Breast epithelium (tissue), 3 donors: ENCODE data around the gene GPT2.

Experiments
- POLR2A ChIP-seq: fragments of 450-650 bp; IDR thresholded peaks from one replicate; pipeline ENCODE4 v1.6.1; 2016; ENCODE audit warnings: antibody characterized with exemption, mild to moderate bottlenecking, moderate library complexity
- POLR2AphosphoS5 ChIP-seq, 3 donors: sonication (generic); formaldehyde crosslinking; IDR thresholded peaks; one replicate each; pipeline ENCODE4 v1.6.1; 2017; ENCODE audit warnings: antibody characterized with exemption in 3 of 3
- TF ChIP-seq, protein P1 (sequence below), 3 donors: fragments of 450-650 bp; IDR thresholded peaks; one replicate each; pipeline ENCODE4 v1.5.1; 2016 to 2017; ENCODE audit warnings: antibody characterized with exemption in 3 of 3, mild to moderate bottlenecking in 3 of 3, moderate library complexity in 3 of 3

DNA sequence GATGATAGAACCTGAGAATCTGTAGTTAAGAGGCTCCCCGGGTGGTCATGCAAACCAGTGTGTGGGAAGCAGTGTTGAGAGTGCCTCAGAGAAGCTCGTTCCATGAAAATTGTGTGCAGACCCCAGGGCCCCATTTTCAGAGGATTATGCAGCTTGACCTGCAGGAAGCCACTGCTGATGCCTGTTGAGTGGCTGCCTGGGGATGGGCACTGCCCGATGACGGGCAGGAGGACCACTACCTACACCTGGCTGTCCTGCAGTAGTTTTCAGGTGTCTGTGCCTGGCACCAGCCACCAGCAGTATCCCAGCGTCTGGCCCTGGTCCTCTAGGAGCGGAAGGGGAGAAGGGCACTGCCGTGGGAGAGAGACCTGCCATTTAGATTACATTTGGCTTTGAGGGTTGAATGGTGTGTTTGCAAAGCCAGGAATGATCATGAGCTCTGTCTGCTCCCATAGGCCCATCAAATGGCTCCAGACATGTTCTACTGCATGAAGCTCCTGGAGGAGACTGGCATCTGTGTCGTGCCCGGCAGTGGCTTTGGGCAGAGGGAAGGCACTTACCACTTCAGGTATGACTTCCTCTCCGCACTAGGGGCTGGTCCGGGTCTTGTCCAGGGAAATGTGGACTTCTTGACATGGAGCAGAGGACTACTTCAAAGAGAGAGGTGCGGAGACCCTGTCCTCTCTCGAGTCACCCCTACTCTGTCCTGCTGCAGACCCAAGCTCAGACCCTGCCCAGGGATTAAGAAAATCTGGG is 42.5 kb downstream of the GPT2 start:
- TF ChIP-seq POLR2AphosphoS5 (IDR thresholded peaks at IDR 0.05) (no peak), POLR2A (no peak)
- TF ChIP-seq, protein P1, sequence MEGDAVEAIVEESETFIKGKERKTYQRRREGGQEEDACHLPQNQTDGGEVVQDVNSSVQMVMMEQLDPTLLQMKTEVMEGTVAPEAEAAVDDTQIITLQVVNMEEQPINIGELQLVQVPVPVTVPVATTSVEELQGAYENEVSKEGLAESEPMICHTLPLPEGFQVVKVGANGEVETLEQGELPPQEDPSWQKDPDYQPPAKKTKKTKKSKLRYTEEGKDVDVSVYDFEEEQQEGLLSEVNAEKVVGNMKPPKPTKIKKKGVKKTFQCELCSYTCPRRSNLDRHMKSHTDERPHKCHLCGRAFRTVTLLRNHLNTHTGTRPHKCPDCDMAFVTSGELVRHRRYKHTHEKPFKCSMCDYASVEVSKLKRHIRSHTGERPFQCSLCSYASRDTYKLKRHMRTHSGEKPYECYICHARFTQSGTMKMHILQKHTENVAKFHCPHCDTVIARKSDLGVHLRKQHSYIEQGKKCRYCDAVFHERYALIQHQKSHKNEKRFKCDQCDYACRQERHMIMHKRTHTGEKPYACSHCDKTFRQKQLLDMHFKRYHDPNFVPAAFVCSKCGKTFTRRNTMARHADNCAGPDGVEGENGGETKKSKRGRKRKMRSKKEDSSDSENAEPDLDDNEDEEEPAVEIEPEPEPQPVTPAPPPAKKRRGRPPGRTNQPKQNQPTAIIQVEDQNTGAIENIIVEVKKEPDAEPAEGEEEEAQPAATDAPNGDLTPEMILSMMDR (IDR thresholded peaks at IDR 0.05), result no peak
